ENCODE data around the gene AGTPBP1. TPM values are rescaled to one million over a fixed set of nuclear protein-coding genes. Genes with fewer than 3 reads are reported as not detected.

AGTPBP1 gene
- total and polyA plus RNA-seq, 2 of the 8 experiments (the other 6 are each of a cell fraction or from before 2014, with no cell fraction given) = 13.4 to 65.2 TPM

DNA sequence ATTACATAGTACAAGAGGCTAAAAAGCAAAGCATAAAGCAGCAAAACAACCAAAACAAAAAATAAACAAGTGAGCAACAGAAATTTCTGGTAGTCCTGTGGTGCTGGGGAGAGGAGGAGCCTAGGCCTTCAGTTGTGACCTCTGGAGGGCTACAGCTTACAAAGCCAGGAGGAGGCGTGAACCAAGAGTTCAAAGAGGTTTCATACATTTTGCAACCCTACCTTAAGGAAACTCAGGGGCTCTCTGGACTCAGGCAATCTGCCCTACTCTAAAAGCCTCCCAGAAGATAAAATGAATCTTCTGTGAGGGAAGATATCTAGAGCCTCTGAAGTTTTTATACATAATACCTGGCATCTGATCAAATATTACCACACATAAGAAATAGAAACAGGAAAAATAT is 187.4 kb downstream of the AGTPBP1 start (continued):
- no peak for TF ChIP-seq CTCF (IDR thresholded peaks at IDR 0.05; ENCODE audit: control extremely low read depth in 1 of 3, insufficient read depth in 1 of 3, low read depth in 1 of 3, low read length in 3 of 3)
- no peak for TF ChIP-seq SIRT6 (IDR thresholded peaks at IDR 0.05; ENCODE audit: low read length)

Data from H1 (cell line).